CD4-positive, alpha-beta T cell treated with Interleukin-6 for 4 hours (primary cell): ENCODE data around the gene PNPLA6.
A peak's percentile ranks its signal among the peaks of the same experiment; 100 is the strongest.

ENCODE experiments used
- DNase-seq: peaks from one replicate; pipeline ENCODE4 v3.0.0-alpha.2; 2020; ENCODE audit warnings: mixed read lengths

The PNPLA6 gene

GRCh38 chr19:7535047-7535997 is at the start of gene PNPLA6:
PNPLA6 (plus strand) TSS chr19:7535717; CDS start chr19:7535789, 72 bp downstream.
- peak; percentile 93 for DNase-seq

GRCh38 chr19:7486923-7487322 is 48.6 kb upstream of the PNPLA6 start:
- no peak for DNase-seq

DNA sequence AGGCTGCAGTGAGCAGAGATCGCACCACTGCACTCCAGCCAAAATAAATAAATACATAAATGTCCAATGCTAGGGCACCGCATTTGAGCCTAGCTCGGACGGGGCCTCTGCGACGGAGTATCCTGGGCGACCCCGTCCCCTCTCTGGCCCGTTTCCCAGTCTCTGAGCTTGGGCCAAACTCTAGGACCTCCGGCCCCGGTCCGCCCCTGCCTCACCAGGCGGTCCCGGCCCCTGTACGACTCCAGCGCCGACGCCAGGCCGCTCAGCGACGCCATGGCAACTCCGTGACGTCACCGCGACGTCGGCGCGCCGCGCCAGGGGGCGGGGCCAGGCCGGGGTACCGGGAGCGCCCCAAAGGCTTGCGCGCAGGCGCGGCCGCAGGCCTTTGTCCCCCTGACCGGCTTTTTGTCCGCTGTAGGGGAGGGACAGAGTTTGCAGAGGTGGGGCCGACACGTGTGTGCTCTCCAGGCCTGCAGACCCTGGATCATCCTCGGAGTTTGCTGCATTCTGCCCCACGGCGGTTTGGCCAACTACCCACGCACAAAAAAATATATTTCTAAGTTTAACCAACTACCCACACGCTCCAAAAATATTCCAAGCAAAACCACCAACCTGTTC is 46.7 kb upstream of the PNPLA6 start, which contains the start of gene PEX11G:
TSS of gene PEX11G (minus strand) at position 300 of the 618 bp plus-strand sequence. CDS start at position 275, 25 bp downstream.
- peak; percentile 90 for DNase-seq

GRCh38 chr19:7489609-7490044 is 45.9 kb upstream of the PNPLA6 start:
- no peak for DNase-seq

- peak; percentile 21 for DNase-seq
Observed at GRCh38 chr19:7492142-7492541, 43.4 kb upstream of the PNPLA6 start.

- DNase-seq, result no peak
Observed at GRCh38 chr19:7492558-7492957, 43.0 kb upstream of the PNPLA6 start.

DNA sequence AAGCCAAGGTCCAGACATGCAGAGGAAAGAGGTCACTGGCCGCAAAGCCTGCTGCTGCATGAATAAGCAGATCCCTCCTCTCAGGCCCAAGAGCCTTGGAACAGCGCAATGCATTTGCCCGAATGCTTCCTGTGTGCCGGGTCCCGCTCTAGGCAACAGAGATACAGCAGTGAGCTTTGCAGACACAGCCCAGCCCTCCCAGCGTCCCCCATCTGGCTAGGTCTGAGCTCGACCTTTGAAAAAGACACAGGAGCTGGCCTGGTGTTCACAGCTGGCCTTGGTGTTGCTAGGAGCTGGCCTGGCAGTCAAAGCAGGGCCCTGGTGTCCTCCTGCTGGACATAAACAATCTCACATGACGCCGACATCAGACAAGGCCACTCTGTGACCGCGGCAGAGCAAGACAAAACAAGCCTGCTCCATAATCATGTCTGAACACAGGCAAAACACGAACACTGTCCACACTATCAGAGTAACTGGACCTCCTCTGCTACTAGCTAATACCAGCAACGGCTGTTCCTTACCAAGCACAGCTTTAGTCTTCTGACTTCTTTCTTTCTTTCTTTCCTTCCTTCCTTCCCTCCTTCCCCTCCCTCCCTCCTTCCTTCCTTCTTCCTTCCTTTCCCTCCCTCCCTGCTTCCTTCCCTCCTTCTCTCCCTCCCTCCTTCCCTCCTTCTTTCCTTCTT is 41.0 kb upstream of the PNPLA6 start:
- no peak for DNase-seq

- no peak for DNase-seq
Observed at GRCh38 chr19:7497292-7497691, 38.2 kb upstream of the PNPLA6 start.

GRCh38 chr19:7500811-7501450 is 34.6 kb upstream of the PNPLA6 start:
- peak; percentile 42 for DNase-seq

DNA sequence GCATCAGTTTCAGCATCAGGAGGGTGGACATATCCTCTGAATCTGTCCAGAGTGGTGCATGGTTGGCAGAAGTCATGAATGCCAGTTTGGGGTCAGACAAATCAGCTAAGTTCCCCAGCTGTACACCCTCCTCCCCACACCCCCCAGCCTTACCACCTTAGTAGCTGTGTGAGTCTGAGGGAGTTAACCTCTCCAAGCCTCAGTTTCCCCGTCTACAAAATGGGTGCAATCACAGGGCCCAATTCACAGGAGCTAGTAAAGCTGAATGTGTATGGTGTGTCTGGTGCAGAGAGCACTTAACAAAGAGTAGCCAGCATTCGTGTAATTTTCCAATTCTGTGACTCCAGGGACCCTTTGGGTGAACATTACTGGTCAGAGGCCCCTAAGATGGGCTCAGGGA is 33.0 kb upstream of the PNPLA6 start:
- no peak for DNase-seq

- DNase-seq, result no peak
Observed at GRCh38 chr19:7504684-7505083, 30.8 kb upstream of the PNPLA6 start.

- DNase-seq, result peak; percentile 16
Observed at GRCh38 chr19:7505288-7505681, 30.2 kb upstream of the PNPLA6 start.

- no peak for DNase-seq
Observed at GRCh38 chr19:7505682-7506384, 29.7 kb upstream of the PNPLA6 start.

GRCh38 chr19:7506385-7507328 is 28.9 kb upstream of the PNPLA6 start:
- DNase-seq, result peak; percentile 36

GRCh38 chr19:7507884-7508283 is 27.6 kb upstream of the PNPLA6 start:
- no peak for DNase-seq

DNA sequence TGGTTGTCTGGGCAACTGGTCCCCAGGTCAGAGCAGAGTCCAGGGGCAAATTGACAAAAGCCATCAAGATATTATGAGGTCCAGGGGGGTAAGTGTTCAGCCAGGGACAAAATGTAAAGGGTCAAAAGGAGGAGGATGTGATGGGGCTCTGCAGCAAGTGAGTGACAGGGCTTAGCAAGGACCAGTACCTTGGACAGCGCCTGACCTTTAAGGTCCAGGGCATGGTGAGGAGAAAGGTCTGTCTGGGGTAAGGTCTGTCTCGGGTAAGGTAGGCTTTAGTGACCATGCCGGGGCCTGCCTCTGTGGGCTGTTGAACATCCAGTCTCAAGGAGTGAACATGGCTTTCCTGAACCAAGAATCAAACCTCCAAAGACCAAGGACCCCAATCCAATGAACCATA is 25.9 kb upstream of the PNPLA6 start:
- no peak for DNase-seq

- DNase-seq, result no peak
Observed at GRCh38 chr19:7512400-7512851, 23.1 kb upstream of the PNPLA6 start.

GRCh38 chr19:7513809-7514642 is 21.5 kb upstream of the PNPLA6 start:
- DNase-seq, result no peak

- DNase-seq, result no peak
Observed at GRCh38 chr19:7515110-7515644, 20.3 kb upstream of the PNPLA6 start.
